Neural cell (in vitro differentiated cells): ENCODE results near the gene CABP4. TPM values are rescaled to one million over a fixed set of nuclear protein-coding genes. Genes with fewer than 3 reads are reported as not detected.

Source experiments
- H2AFZ ChIP-seq: fragments of 200-600, 300-800 bp; sonication (generic), shearing (Covaris generic); 2 replicates; pipeline ENCODE4 v1.6.0; 2014; ENCODE audit warnings: low read depth, mild to moderate bottlenecking, antibody characterized with exemption, low read length, moderate library complexity
- H3F3A ChIP-seq: fragments of 200-600 bp; shearing (Covaris generic); 2 replicates; pipeline ENCODE4 v1.6.1; 2016; ENCODE audit warnings: mild to moderate bottlenecking, moderate library complexity, mixed read lengths, antibody characterized with exemption, low read length; ENCODE audit not compliant: insufficient read depth, poor library complexity, severe bottlenecking
- H3K27ac ChIP-seq: fragments of 200-600, 300-800 bp; sonication (generic), shearing (Covaris generic); 2 replicates; pipeline ENCODE4 v1.5.1; 2014; ENCODE audit warnings: mild to moderate bottlenecking, low read length, moderate library complexity
- H3K27me3 ChIP-seq: fragments of 300-800, 200-600 bp; sonication (generic), shearing (Covaris generic); 2 replicates; pipeline ENCODE4 v1.6.0; 2014; ENCODE audit warnings: mild to moderate bottlenecking, low read depth, low read length, moderate library complexity; ENCODE audit not compliant: insufficient read depth
- H3K36me3 ChIP-seq: fragments of 300-800, 200-600 bp; sonication (generic), shearing (Covaris generic); 2 replicates; pipeline ENCODE4 v1.5.1; 2014; ENCODE audit warnings: mild to moderate bottlenecking, antibody characterized with exemption, low read length, moderate library complexity; ENCODE audit not compliant: insufficient read depth
- H3K4me2 ChIP-seq: fragments of 300-800, 200-600 bp; sonication (generic), shearing (Covaris generic); 2 replicates; pipeline ENCODE4 v1.6.0; 2014; ENCODE audit warnings: mild to moderate bottlenecking, low read length
- H3K4me3 ChIP-seq: fragments of 300-800, 200-600 bp; sonication (generic), shearing (Covaris generic); 2 replicates; pipeline ENCODE4 v1.5.1; 2014; ENCODE audit warnings: mild to moderate bottlenecking, low read length, moderate library complexity
- H3K79me2 ChIP-seq: fragments of 200-600 bp; shearing (Covaris generic); replicated peaks from 2 replicates; pipeline ENCODE4 v1.6.0; 2014; ENCODE audit warnings: mild to moderate bottlenecking, low read length, moderate library complexity; ENCODE audit not compliant: insufficient read depth
- H3K9ac ChIP-seq: fragments of 300-800, 200-600 bp; sonication (generic), shearing (Covaris generic); 2 replicates; pipeline ENCODE4 v1.6.1; 2016; ENCODE audit warnings: mild to moderate bottlenecking, low read length, mixed read lengths
- H3K9me2 ChIP-seq: fragments of 200-600 bp; shearing (Covaris generic); 2 replicates; pipeline ENCODE4 v1.6.1; 2016; ENCODE audit warnings: mild to moderate bottlenecking, low read length, mixed read lengths; ENCODE audit not compliant: insufficient read depth
- H3K9me3 ChIP-seq: fragments of 200-600, 300-800 bp; sonication (generic), shearing (Covaris generic); 2 replicates; pipeline ENCODE4 v1.6.1; 2016; ENCODE audit warnings: mild to moderate bottlenecking, mixed run types, low read length, moderate library complexity, mixed read lengths
- H4K20me1 ChIP-seq: fragments of 200-600 bp; shearing (Covaris generic); 2 replicates; pipeline ENCODE4 v1.6.1; 2016; ENCODE audit warnings: mild to moderate bottlenecking, mixed run types; ENCODE audit not compliant: insufficient read depth
- EP300 ChIP-seq: fragments of 450-650 bp; conservative IDR thresholded peaks from 2 replicates; pipeline ENCODE4 v1.6.1; 2014; ENCODE audit warnings: antibody characterized with exemption, mild to moderate bottlenecking, moderate library complexity; ENCODE audit not compliant: poor library complexity, severe bottlenecking
- EZH2 ChIP-seq: fragments of 200-600, 300-800 bp; shearing (Covaris generic), sonication (generic); IDR thresholded peaks from 2 replicates; pipeline ENCODE4 v1.6.1; 2014; ENCODE audit warnings: antibody characterized with exemption, low read length, borderline replicate concordance, mild to moderate bottlenecking; ENCODE audit not compliant: insufficient read depth, poor library complexity, severe bottlenecking
- MXI1 ChIP-seq: fragments of 450-650 bp; conservative IDR thresholded peaks from 2 replicates; pipeline ENCODE4 v1.6.1; 2014; ENCODE audit warnings: antibody characterized with exemption, mild to moderate bottlenecking; ENCODE audit not compliant: poor library complexity, severe bottlenecking
- POLR2AphosphoS5 ChIP-seq: IDR thresholded peaks from 2 replicates; pipeline ENCODE4 v1.6.1; 2012
- RAD21 ChIP-seq: fragments of 450-650 bp; conservative IDR thresholded peaks from 2 replicates; pipeline ENCODE4 v1.6.1; 2014; ENCODE audit warnings: antibody characterized with exemption, mild to moderate bottlenecking, moderate library complexity
- SMC3 ChIP-seq: fragments of 450-650 bp; conservative IDR thresholded peaks from 2 replicates; pipeline ENCODE4 v1.6.1; 2014; ENCODE audit warnings: antibody characterized with exemption, mild to moderate bottlenecking, moderate library complexity; ENCODE audit not compliant: poor library complexity
- TAF1 ChIP-seq: IDR thresholded peaks from 2 replicates; pipeline ENCODE4 v1.6.1; 2012; ENCODE audit warnings: low read depth
- polyA plus RNA-seq: library from polyadenylated mRNA; depleted of rRNA; stranded (reverse); fragments of >200 nt; gene quantifications from 2 replicates; pipeline ENCODE4 v1.2.3, GENCODE V29; 2014
- TF ChIP-seq, protein P1 (sequence below): fragments of 450-650 bp; IDR thresholded peaks from 2 replicates; pipeline ENCODE4 v1.5.1; 2014; ENCODE audit warnings: antibody characterized with exemption, mild to moderate bottlenecking, moderate library complexity; ENCODE audit not compliant: poor library complexity, severe bottlenecking
- TF ChIP-seq, protein P2 (sequence below): IDR thresholded peaks from 2 replicates; pipeline ENCODE4 v1.6.1; 2012; ENCODE audit warnings: borderline replicate concordance

Gene CABP4
- polyA plus RNA-seq, 1 donor from 2014 or later, result not detected

DNA sequence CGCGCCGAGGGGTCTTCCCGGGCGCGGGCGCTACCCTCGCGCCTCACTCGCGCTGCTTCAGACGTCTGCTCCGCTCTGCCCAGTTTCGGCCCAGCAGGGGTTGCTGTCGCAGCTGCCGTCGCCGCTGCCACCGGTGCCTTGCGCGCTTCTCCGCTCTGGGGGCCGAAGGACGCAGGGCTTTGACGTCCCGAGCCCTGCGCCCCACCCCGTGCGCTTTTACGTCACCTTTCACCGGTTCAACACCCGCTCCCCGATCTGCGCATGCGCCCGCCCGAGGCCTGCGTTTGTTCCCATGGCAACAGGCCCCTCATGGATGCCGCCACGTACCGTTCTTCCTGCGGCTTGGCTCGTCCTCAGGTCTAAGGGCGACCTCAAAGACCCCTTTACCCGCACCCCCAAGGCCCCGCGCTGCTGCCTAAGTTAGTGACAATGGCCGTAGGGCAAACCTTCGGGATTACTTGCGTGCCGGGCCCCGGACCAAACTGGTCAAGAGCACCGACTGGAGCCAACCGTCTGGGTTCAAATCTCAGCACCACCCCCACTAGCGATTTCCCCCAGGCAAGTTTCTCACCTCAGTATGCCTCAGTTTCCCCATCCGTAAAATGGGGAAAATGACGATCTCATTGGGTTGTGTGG is 53.5 kb downstream of the CABP4 start:
- TF ChIP-seq EP300, result peak; percentile 76
- TF ChIP-seq, protein P1, sequence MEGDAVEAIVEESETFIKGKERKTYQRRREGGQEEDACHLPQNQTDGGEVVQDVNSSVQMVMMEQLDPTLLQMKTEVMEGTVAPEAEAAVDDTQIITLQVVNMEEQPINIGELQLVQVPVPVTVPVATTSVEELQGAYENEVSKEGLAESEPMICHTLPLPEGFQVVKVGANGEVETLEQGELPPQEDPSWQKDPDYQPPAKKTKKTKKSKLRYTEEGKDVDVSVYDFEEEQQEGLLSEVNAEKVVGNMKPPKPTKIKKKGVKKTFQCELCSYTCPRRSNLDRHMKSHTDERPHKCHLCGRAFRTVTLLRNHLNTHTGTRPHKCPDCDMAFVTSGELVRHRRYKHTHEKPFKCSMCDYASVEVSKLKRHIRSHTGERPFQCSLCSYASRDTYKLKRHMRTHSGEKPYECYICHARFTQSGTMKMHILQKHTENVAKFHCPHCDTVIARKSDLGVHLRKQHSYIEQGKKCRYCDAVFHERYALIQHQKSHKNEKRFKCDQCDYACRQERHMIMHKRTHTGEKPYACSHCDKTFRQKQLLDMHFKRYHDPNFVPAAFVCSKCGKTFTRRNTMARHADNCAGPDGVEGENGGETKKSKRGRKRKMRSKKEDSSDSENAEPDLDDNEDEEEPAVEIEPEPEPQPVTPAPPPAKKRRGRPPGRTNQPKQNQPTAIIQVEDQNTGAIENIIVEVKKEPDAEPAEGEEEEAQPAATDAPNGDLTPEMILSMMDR, result no peak
- TF ChIP-seq RAD21, result no peak
- no peak for TF ChIP-seq TAF1
- TF ChIP-seq EZH2, result no peak
- TF ChIP-seq, protein P2, sequence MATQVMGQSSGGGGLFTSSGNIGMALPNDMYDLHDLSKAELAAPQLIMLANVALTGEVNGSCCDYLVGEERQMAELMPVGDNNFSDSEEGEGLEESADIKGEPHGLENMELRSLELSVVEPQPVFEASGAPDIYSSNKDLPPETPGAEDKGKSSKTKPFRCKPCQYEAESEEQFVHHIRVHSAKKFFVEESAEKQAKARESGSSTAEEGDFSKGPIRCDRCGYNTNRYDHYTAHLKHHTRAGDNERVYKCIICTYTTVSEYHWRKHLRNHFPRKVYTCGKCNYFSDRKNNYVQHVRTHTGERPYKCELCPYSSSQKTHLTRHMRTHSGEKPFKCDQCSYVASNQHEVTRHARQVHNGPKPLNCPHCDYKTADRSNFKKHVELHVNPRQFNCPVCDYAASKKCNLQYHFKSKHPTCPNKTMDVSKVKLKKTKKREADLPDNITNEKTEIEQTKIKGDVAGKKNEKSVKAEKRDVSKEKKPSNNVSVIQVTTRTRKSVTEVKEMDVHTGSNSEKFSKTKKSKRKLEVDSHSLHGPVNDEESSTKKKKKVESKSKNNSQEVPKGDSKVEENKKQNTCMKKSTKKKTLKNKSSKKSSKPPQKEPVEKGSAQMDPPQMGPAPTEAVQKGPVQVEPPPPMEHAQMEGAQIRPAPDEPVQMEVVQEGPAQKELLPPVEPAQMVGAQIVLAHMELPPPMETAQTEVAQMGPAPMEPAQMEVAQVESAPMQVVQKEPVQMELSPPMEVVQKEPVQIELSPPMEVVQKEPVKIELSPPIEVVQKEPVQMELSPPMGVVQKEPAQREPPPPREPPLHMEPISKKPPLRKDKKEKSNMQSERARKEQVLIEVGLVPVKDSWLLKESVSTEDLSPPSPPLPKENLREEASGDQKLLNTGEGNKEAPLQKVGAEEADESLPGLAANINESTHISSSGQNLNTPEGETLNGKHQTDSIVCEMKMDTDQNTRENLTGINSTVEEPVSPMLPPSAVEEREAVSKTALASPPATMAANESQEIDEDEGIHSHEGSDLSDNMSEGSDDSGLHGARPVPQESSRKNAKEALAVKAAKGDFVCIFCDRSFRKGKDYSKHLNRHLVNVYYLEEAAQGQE, result peak; percentile 60
- peak; percentile 88 for TF ChIP-seq POLR2AphosphoS5
- TF ChIP-seq SMC3, result peak; percentile 30
- peak; percentile 94 for TF ChIP-seq MXI1
- Histone ChIP-seq H3K27me3 (no peaks in the 10 kb centered on the region), H3K9ac (peak overlapping the region; percentile 94), H3K4me2 (peak overlapping the region; percentile 60), H3K9me2 (no peaks in the 10 kb centered on the region), H3K4me3 (peak overlapping the region; percentile 78), H4K20me1 (no peaks in the 10 kb centered on the region), H3K79me2 (peaks cover 3% of the 10 kb centered on the region), H2AFZ (peak overlapping the region; percentile 77), H3K9me3 (no peaks in the 10 kb centered on the region), H3K27ac (peak overlapping the region; percentile 95), H3F3A (no peaks in the 10 kb centered on the region), H3K36me3 (no peaks in the 10 kb centered on the region)

DNA sequence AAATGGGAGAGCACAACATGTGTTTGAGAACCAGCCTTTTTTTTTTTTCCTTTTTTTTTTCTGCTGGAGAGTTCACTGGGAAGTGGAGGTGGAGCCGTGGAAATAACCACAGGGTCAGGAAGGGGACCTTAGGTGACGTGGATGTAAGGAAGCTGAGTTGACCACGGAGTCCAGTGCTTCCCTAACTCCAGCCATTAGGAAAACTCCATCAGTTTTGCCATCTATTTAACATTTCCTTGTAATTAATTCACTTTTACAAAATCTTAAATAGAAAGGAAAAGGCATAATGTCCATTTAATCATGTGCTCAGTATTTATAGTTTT is 54.8 kb downstream of the CABP4 start:
- Histone ChIP-seq H3F3A (no peaks in the 10 kb centered on the region), H3K79me2 (no peaks in the 10 kb centered on the region), H3K4me2 (no peak overlapping the region), H3K9ac (no peak overlapping the region), H3K27me3 (no peaks in the 10 kb centered on the region), H3K4me3 (no peak overlapping the region), H2AFZ (no peak overlapping the region), H4K20me1 (no peaks in the 10 kb centered on the region), H3K36me3 (no peaks in the 10 kb centered on the region), H3K9me2 (no peaks in the 10 kb centered on the region), H3K9me3 (no peaks in the 10 kb centered on the region), H3K27ac (no peak overlapping the region)
- TF ChIP-seq SMC3, result no peak
- TF ChIP-seq, protein P2, result no peak
- TF ChIP-seq, protein P1, result no peak
- TF ChIP-seq EP300, result no peak
- TF ChIP-seq POLR2AphosphoS5, result no peak
